H1 (cell line): Measurements from ENCODE around the gene LEO1. TPM values are rescaled to one million over a fixed set of nuclear protein-coding genes. Genes with fewer than 3 reads are reported as not detected.
A peak's percentile ranks its signal among the peaks of the same experiment; 100 is the strongest.

Experiments
- CTCF ChIA-PET: fragments of 300-600 bp; sonication (Branson Sonifier 250); formaldehyde crosslinking; loops from one replicate; lab custom pipeline; 2021; ENCODE audit not compliant: partially characterized antibody; lab: Charles Lee
- POLR2A ChIA-PET: fragments of 300-600 bp; sonication (Branson Sonifier 250); formaldehyde crosslinking; loops from one replicate; lab custom pipeline; 2021; ENCODE audit warnings: inconsistent platforms; ENCODE audit not compliant: partially characterized antibody; lab: Charles Lee
- DNase-seq, 2 experiments: peaks; one replicate each; pipeline versions ENCODE4 v3.0.0 to v3.0.0-alpha.2; 2010 to 2022; ENCODE audit warnings: low spot score in 2 of 2, low read depth in 1 of 2, mixed read lengths in 1 of 2
- FAIRE-seq: peaks from 2 replicates; lab custom pipeline; 2011; peaks lifted over from hg19 to GRCh38; lab: Jason Lieb, UNC
- H2AFZ ChIP-seq: 2 replicates; pipeline ENCODE4 v1.8.1; 2012; ENCODE audit warnings: low read length, inconsistent platforms
- H2AK5ac ChIP-seq: 2 replicates; pipeline ENCODE4 v1.6.1; 2013; ENCODE audit warnings: low read depth, low read length
- H2BK120ac ChIP-seq: replicated peaks from 2 replicates; pipeline ENCODE3; 2013; ENCODE audit warnings: low read depth, low read length, inconsistent platforms
- H2BK12ac ChIP-seq: 2 replicates; pipeline ENCODE4 v1.6.1; 2013; ENCODE audit warnings: low read depth, low read length
- H2BK15ac ChIP-seq: 2 replicates; pipeline ENCODE4 v1.6.1; 2013; ENCODE audit warnings: low read length
- H2BK20ac ChIP-seq: 2 replicates; pipeline ENCODE4 v1.6.1; 2013; ENCODE audit warnings: low read length
- H2BK5ac ChIP-seq: 2 replicates; pipeline ENCODE4 v1.6.1; 2013; ENCODE audit warnings: low read depth, low read length
- H3K14ac ChIP-seq: 2 replicates; pipeline ENCODE4 v1.6.1; 2013; ENCODE audit warnings: inconsistent platforms; ENCODE audit not compliant: insufficient read length
- H3K18ac ChIP-seq: 2 replicates; pipeline ENCODE4 v1.6.1; 2013; ENCODE audit warnings: low read length; ENCODE audit errors: extremely low read depth
- H3K23ac ChIP-seq: 2 replicates; pipeline ENCODE4 v1.6.1; 2013; ENCODE audit warnings: inconsistent platforms; ENCODE audit not compliant: insufficient read length
- H3K23me2 ChIP-seq: 2 replicates; pipeline ENCODE4 v1.6.1; 2013; ENCODE audit warnings: low read depth, low read length
- H3K27ac ChIP-seq: 2 replicates; pipeline ENCODE4 v1.6.1; 2011; ENCODE audit warnings: low read depth, low read length, inconsistent platforms
- H3K27me3 ChIP-seq, 4 experiments: replicated peaks in 1 of 4; 1 replicate in 1 of 4; 2 replicates in 3 of 4; pipeline versions ENCODE4 v1.6.1 to v1.8.1; 2011 to 2013; ENCODE audit warnings: low read length in 3 of 4, mild to moderate bottlenecking in 3 of 4, inconsistent platforms in 2 of 4, mixed read lengths in 2 of 4, moderate library complexity in 1 of 4; ENCODE audit not compliant: control insufficient read depth in 3 of 4, insufficient read depth in 3 of 4; ENCODE audit errors: extremely low read depth in 1 of 4
- H3K36me3 ChIP-seq, 4 experiments: 2 replicates each; pipeline versions ENCODE4 v1.6.1 to v1.8.1; 2011 to 2013; ENCODE audit warnings: mild to moderate bottlenecking in 4 of 4, low read length in 3 of 4, moderate library complexity in 2 of 4, control low read depth in 1 of 4, inconsistent platforms in 1 of 4; ENCODE audit not compliant: insufficient read depth in 4 of 4, control insufficient read depth in 2 of 4
- H3K4ac ChIP-seq: replicated peaks from 2 replicates; pipeline ENCODE3; 2013; ENCODE audit warnings: low read length, low read depth, mixed read lengths, inconsistent platforms; ENCODE audit not compliant: insufficient read length
- H3K4me1 ChIP-seq, 4 experiments: replicated peaks in 1 of 4; 1 replicate in 1 of 4; 2 replicates in 3 of 4; pipeline versions ENCODE4 v1.6.1 to v1.8.1; 2011 to 2013; ENCODE audit warnings: low read length in 3 of 4, inconsistent platforms in 2 of 4, mixed read lengths in 1 of 4; ENCODE audit not compliant: insufficient read depth in 4 of 4, control insufficient read depth in 3 of 4
- H3K4me2 ChIP-seq, 2 experiments: 2 replicates each; pipeline versions ENCODE4 v1.6.1 to v1.8.1; 2011 to 2013; ENCODE audit warnings: low read depth in 2 of 2, low read length in 2 of 2, control low read depth in 1 of 2, inconsistent platforms in 1 of 2, mild to moderate bottlenecking in 1 of 2; ENCODE audit not compliant: insufficient read depth in 1 of 2
- H3K4me3 ChIP-seq, 4 experiments: fragments of 200-600, 300-600 bp in 1 of 4; sonication (generic), shearing (Covaris generic), sonication (Bioruptor Twin) in 1 of 4; 2 replicates each; pipeline versions ENCODE4 v1.5.1 to v1.8.1; 2011 to 2016; ENCODE audit warnings: low read length in 4 of 4, low read depth in 3 of 4, control low read depth in 2 of 4, inconsistent platforms in 2 of 4, mild to moderate bottlenecking in 2 of 4, mixed read lengths in 1 of 4, moderate library complexity in 1 of 4; ENCODE audit not compliant: insufficient read depth in 2 of 4; ENCODE audit errors: extremely low read depth in 1 of 4
- H3K56ac ChIP-seq: replicated peaks from 2 replicates; pipeline ENCODE3; 2013; ENCODE audit warnings: low read depth, mild to moderate bottlenecking, mixed read lengths, low read length, inconsistent platforms; ENCODE audit not compliant: insufficient read length
- H3K79me1 ChIP-seq: 2 replicates; pipeline ENCODE4 v1.6.1; 2013; ENCODE audit warnings: low read depth, low read length, control low read depth
- H3K79me2 ChIP-seq, 2 experiments: 2 replicates each; pipeline versions ENCODE4 v1.6.1 to v1.8.1; 2012 to 2013; ENCODE audit warnings: low read length in 2 of 2, mild to moderate bottlenecking in 2 of 2, inconsistent platforms in 1 of 2; ENCODE audit not compliant: insufficient read depth in 2 of 2, control insufficient read depth in 1 of 2
- H3K9ac ChIP-seq, 4 experiments: replicated peaks in 1 of 4; 1 replicate in 1 of 4; 2 replicates in 3 of 4; pipeline versions ENCODE4 v1.6.1 to v1.8.1; 2011 to 2013; ENCODE audit warnings: low read depth in 3 of 4, low read length in 3 of 4, control low read depth in 2 of 4, mild to moderate bottlenecking in 2 of 4, moderate library complexity in 2 of 4, inconsistent platforms in 1 of 4; ENCODE audit errors: extremely low read depth in 1 of 4
- H3K9me3 ChIP-seq, 2 experiments: 2 replicates each; pipeline versions ENCODE4 v1.6.1 to v1.8.1; 2012 to 2013; ENCODE audit warnings: mild to moderate bottlenecking in 2 of 2, moderate library complexity in 2 of 2, control low read depth in 1 of 2, inconsistent platforms in 1 of 2, low read depth in 1 of 2, low read length in 1 of 2, mixed read lengths in 1 of 2; ENCODE audit not compliant: insufficient read depth in 2 of 2
- H4K20me1 ChIP-seq, 2 experiments: replicated peaks in 1 of 2; 2 replicates each; pipeline versions ENCODE3 to v1.8.1; 2011 to 2013; ENCODE audit warnings: inconsistent platforms in 2 of 2, low read length in 2 of 2, mild to moderate bottlenecking in 1 of 2; ENCODE audit not compliant: insufficient read depth in 2 of 2, control insufficient read depth in 1 of 2
- H4K5ac ChIP-seq: 2 replicates; pipeline ENCODE4 v1.6.1; 2013; ENCODE audit warnings: low read length, low read depth, mixed read lengths, inconsistent platforms; ENCODE audit not compliant: insufficient read length
- H4K8ac ChIP-seq: 2 replicates; pipeline ENCODE4 v1.8.0; 2013; ENCODE audit warnings: mild to moderate bottlenecking, moderate library complexity, low read length, inconsistent platforms; ENCODE audit not compliant: insufficient read depth; ENCODE audit errors: extremely low read depth
- H4K91ac ChIP-seq: replicated peaks from 2 replicates; pipeline ENCODE3; 2013; ENCODE audit warnings: low read length, mixed read lengths, inconsistent platforms; ENCODE audit not compliant: insufficient read length
- BACH1 ChIP-seq: IDR thresholded peaks from 2 replicates; pipeline ENCODE4 v1.6.1; 2012; ENCODE audit warnings: low read length, improper control_type of control experiment
- JUN ChIP-seq: IDR thresholded peaks from 2 replicates; pipeline ENCODE4 v1.6.1; 2011; ENCODE audit warnings: low read depth, mild to moderate bottlenecking, improper control_type of control experiment, low read length
- POLR2A ChIP-seq, 2 experiments: IDR thresholded peaks; 1 replicate in 1 of 2; 2 replicates in 1 of 2; pipeline ENCODE4 v1.6.1; 2011; ENCODE audit warnings: low read depth in 2 of 2, low read length in 2 of 2, mild to moderate bottlenecking in 2 of 2; ENCODE audit errors: control extremely low read depth in 1 of 2
- POLR2AphosphoS5 ChIP-seq: IDR thresholded peaks from 2 replicates; pipeline ENCODE4 v1.6.1; 2011; ENCODE audit warnings: low read depth, low read length
- SP2 ChIP-seq: IDR thresholded peaks from 2 replicates; pipeline ENCODE4 v1.6.1; 2012; ENCODE audit warnings: mild to moderate bottlenecking, low read length, inconsistent platforms
- SUZ12 ChIP-seq: fragments of 200-600 bp; sonication (generic); IDR thresholded peaks from 2 replicates; pipeline ENCODE4 v1.6.1; 2012; ENCODE audit warnings: mild to moderate bottlenecking, inconsistent platforms, low read length, moderate library complexity, mixed read lengths
- WGBS, 2 experiments: shearing (Covaris generic) in 1 of 2; methylation state at CpG; one replicate each; pipeline versions ENCODE4 v1.1.6 to v1.1.7; 2013 to 2015; ENCODE audit warnings: low lambda C conversion rate in 2 of 2, mixed read lengths in 2 of 2, inconsistent platforms in 1 of 2, low coverage in 1 of 2, missing lambda C conversion rate in 1 of 2; ENCODE audit not compliant: insufficient replicate concordance in 2 of 2, insufficient coverage in 1 of 2, insufficient read length in 1 of 2; ENCODE audit errors: extremely low coverage in 1 of 2, missing lambda C conversion rate in 1 of 2; 5-methylcytosine and 5-hydroxymethylcytosine counted together
- polyA plus RNA-seq, 7 experiments: library from polyadenylated mRNA; depleted of rRNA in 3 of 7; stranded (reverse) in 5 of 7; unstranded in 2 of 7; fragments of >200 nt in 5 of 7; fragments of 200-250 nt in 2 of 7; gene quantifications; 1 replicate in 5 of 7; 2 replicates in 1 of 7; 4 replicates in 1 of 7; pipeline versions ENCODE4 v1.2.1 to v1.2.3, GENCODE V29; 2011 to 2013; ENCODE audit warnings: missing spikeins in 2 of 7, mixed read lengths in 2 of 7
- total RNA-seq: library from RNA; stranded (reverse); fragmentation: NEBNext Ultra II Directional; extraction: Animal tissue kit (Norgen Biotek cat#: 25700); gene quantifications from 2 replicates; pipeline ENCODE4 v1.2.1, GENCODE V29; 2021

The LEO1 gene
- total and polyA plus RNA-seq, 2 of the 8 experiments (the other 6 are each of a cell fraction or from before 2014, with no cell fraction given): 1.6 to 27.4 TPM

- H3K23me2 ChIP-seq: peaks cover 8% of the 10 kb centered on the region; the same call in 1 of the 2 replicates
- no peak overlapping the region for H3K14ac ChIP-seq
- H2BK20ac ChIP-seq: no peak overlapping the region
- peak overlapping the region; percentile 54 for H4K91ac ChIP-seq
- no peaks in the 10 kb centered on the region for H3K9me3 ChIP-seq
- peak overlapping the region; percentile 97 for H3K27ac ChIP-seq
- DNase-seq (no peak), FAIRE-seq (no peak)
- no peak overlapping the region for H3K23ac ChIP-seq
- peak overlapping the region; percentile 77 for H3K56ac ChIP-seq
- no peak for TF ChIP-seq POLR2AphosphoS5
- no peak for TF ChIP-seq BACH1
- TF ChIP-seq JUN: no peak
- no peak for TF ChIP-seq SUZ12
- TF ChIP-seq POLR2A (IDR thresholded peaks at IDR 0.05; ENCODE audit: control extremely low read depth in 1 of 2, low read depth in 2 of 2, low read length in 2 of 2): no peak
- TF ChIP-seq SP2: no peak
- H3K36me3 ChIP-seq: 0 out of 8 replicates have a peak, but pooled peaks cover 0 to 3% (median 0%) of the 10 kb centered on the region in 4 experiments
- H2AFZ ChIP-seq: peak overlapping the region; percentile 91; the same call in 1 of the 2 replicates
- CTCF ChIA-PET: interaction anchor here (0.6 to 2.1 kb wide), 8 partner anchors 17 to 195 kb away, joined by 3 to 8 read pairs (median 4); no protein-coding TSS in a partner anchor
- POLR2A ChIA-PET: interaction anchor here (0.6 to 3.0 kb wide), 39 partner anchors 10 to 872 kb away, joined by 3 to 17 read pairs (median 3); partner anchors contain the start of gene TMOD3
- H4K5ac ChIP-seq: peak overlapping the region; percentile 86
- no peaks in the 10 kb centered on the region; a peak in 1 of 7 replicates for H3K4me1 ChIP-seq
- peaks cover 7 to 50% of the 10 kb centered on the region in 2 experiments for H3K79me2 ChIP-seq
- peak overlapping the region; percentile 16 for H3K4ac ChIP-seq
- no peak overlapping the region for H2BK120ac ChIP-seq
- H2AK5ac ChIP-seq: no peak overlapping the region
- peak overlapping the region; percentile 91 to 97 (median 94) for H3K9ac ChIP-seq
- H4K8ac ChIP-seq: peak overlapping the region; percentile 95
- H3K18ac ChIP-seq: peak overlapping the region; percentile 99; the same call in 1 of the 2 replicates
- peak overlapping the region; percentile 62 to 93 for H3K4me2 ChIP-seq
- H3K27me3 ChIP-seq: no peaks in the 10 kb centered on the region
- WGBS, 2 experiments: 1% methylated on average over 7 of the region's 7 CpGs; no CpG with 5 or more reads in 1 of the 2 experiments
- H3K4me3 ChIP-seq: peak overlapping the region; percentile 92 to 100 (median 100)
- H2BK15ac ChIP-seq: 0 out of 2 replicates have a peak overlapping the region, but pooled peaks have one; percentile 46
- H2BK5ac ChIP-seq: peak overlapping the region; percentile 99
- H3K79me1 ChIP-seq: no peaks in the 10 kb centered on the region; the same call in 1 of the 2 replicates
- H4K20me1 ChIP-seq: no peaks in the 10 kb centered on the region
- peak overlapping the region; percentile 94; the same call in 1 of the 2 replicates for H2BK12ac ChIP-seq
Observed at GRCh38 chr15:51971032-51971374, 575 bp downstream of the LEO1 start.
